Fibroblast of skin of scalp (primary cell): ENCODE data around the gene SPATA46.

Experiments used
- DNase-seq: peaks from one replicate; pipeline ENCODE4 v3.0.0-alpha.2; 2013

The SPATA46 gene

DNA sequence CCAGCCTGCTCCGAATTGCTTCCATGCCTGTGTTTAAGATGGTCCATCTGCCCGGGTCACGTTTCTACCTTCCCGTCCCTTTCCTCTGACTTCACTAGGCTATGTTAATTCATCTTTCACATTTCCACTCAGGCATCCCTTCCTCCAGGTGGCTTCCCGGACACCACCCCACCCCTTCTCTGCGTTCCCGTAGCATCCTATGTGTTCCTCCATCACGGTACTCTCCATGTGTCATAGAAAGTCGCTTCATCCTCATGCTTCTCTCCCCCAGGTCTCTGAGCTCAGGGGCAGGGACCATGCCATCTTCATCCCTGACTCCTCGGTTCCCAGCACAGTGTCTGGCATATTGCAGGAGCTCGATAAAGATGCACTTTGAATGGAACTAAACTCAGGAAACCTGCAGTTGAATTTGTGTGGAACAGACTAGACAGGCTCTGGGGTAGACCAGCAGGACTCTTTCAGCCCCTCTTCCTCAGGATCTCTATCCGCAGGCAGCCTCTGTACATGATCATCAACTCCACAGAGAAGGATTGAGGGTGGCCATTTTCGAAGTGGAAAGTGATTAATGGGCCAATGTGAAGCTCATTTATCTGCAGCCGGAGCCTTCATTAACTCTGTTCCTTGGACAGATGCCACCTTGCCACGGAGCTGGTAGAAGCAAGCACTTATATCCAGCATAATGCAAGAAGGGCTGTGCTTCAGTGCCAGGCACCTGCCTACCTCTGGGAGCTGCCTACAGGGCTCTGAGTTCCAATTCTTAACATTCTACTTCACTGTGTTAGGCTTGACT, 13.9 kb upstream of the SPATA46 start:
- no peak for DNase-seq

DNA sequence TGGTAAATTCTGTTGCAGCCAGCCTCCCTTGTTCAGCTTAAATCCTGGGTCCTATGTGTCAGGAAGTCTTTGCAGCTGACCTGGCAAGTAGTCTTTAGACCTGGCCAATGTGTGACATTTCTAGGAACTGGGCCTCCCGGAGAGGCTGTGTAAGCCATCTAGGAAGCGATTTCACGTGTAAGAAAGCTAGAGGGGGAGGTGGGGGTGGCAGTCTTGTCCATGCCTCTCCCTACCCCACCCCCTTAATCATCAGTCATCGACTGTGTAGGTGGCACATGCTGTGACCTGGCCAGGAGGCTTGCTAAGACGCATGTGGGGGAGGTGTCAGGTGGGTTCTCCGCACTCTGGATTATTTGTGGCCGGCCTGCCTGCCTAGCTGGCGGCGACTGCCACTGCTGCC, 13.3 kb upstream of the SPATA46 start:
- no peak for DNase-seq

DNA sequence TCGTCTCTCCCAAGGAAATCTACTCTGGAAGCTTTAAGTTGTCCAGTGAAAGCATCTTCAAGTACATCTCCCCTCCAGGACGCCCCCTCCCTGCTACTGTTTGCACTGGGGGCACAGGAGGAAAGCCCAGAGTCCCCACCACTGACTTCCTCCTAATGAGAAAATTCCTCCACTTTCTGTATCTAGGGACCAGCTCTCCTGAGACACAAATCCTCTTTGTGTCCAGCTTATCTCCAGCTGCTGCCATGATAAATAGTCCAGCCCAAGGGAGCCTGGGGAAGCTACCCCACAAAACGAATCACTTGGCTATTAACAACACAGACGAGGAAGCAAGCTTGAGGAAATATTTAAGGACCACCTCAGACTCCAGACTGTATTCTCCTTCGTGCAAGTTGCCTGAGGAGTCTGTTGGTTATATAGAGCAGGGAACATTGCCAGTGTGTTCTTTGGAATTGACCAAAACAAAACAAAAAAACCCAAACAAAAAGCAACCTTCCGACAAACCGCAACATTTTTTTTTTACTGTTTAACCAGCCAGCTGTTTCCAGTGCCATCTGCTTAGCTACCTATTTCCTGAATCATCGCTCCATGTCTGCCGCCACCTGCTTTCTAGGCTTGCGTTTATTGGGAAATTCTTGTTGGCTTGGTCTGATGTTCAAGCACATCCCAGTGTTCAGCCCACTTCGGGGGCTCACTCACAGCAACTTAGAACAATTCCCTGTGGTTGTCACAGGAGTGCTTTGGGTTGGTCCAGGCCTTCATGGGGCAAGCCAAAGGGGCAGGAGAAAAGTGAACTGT, 12.6 kb upstream of the SPATA46 start:
- DNase-seq = peak; percentile 9

GRCh38 chr1:162388615-162389014, 12.0 kb upstream of the SPATA46 start:
- no peak for DNase-seq

DNA sequence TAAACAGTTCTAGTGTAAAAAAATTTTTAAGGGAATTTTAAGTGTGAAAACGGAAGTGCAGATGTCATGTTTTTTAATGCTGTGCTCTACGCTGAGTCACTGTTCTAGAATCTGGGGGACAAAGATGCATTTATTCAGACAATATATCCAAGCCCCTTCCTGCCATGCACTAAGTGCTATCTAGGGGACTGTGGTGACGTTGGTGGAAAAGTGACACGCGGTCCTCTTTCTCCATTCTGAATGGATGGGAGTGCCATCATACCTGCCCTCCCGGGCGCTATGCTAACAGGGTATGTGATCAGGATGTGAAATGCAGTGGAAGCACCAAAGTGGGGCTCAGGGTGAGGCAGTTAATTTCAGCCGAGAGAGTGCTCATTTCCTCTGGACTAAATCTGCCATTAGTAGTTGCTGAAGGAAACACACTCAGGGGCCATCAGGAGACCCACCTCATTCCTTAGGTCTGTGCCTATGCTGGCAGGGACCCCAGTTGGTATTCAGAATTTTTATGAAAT, 11.5 kb upstream of the SPATA46 start:
- no peak for DNase-seq

GRCh38 chr1:162387226-162388082, 10.8 kb upstream of the SPATA46 start:
- DNase-seq = no peak

GRCh38 chr1:162386292-162387225, 9.9 kb upstream of the SPATA46 start:
- no peak for DNase-seq

DNA sequence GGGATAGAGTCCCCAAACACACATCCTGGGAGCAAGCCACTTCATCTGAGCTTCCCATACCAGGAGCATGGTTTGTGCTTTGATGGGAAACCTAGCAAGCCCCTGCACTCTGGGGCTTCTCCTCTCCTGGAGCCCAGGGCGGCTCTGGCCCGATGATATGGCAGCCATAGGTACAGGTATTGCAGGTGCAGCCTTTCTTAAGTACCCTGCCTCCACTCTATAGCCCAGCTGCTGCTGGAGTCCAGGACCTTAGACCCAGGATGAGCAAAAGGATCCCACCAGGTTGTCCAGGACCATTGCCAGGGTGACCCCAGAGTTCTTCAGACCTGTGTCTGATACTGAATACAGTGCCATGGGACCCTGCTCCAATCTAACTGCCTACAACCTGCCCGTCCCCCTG, 9.0 kb upstream of the SPATA46 start:
- no peak for DNase-seq

- no peak for DNase-seq
Measured at GRCh38 chr1:162385280-162385623, 8.6 kb upstream of the SPATA46 start.

- DNase-seq = no peak
Measured at GRCh38 chr1:162384601-162385279, 8.1 kb upstream of the SPATA46 start.

GRCh38 chr1:162384116-162384515, 7.5 kb upstream of the SPATA46 start:
- no peak for DNase-seq

DNA sequence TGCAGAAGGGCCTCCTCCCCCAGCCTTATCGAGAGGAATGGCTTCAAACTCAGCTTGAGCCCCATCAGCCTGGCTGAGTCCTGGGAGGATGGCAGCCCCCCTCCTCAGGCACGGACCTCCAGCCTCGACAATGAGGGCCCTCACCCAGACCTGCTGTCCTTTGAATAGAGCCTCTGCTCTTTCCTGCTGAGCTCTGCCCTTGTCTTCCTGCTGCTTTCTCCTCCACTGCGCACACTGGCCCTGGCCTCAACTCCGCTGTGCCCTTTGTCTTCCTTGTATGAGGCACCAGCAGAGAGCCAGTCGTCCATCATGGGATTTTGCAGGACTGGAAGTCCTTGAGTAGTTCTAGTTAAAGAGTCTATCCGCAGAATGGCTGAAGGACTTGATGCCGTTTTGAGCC, 6.9 kb upstream of the SPATA46 start:
- no peak for DNase-seq

GRCh38 chr1:162383091-162383490, 6.4 kb upstream of the SPATA46 start:
- DNase-seq = no peak

DNA sequence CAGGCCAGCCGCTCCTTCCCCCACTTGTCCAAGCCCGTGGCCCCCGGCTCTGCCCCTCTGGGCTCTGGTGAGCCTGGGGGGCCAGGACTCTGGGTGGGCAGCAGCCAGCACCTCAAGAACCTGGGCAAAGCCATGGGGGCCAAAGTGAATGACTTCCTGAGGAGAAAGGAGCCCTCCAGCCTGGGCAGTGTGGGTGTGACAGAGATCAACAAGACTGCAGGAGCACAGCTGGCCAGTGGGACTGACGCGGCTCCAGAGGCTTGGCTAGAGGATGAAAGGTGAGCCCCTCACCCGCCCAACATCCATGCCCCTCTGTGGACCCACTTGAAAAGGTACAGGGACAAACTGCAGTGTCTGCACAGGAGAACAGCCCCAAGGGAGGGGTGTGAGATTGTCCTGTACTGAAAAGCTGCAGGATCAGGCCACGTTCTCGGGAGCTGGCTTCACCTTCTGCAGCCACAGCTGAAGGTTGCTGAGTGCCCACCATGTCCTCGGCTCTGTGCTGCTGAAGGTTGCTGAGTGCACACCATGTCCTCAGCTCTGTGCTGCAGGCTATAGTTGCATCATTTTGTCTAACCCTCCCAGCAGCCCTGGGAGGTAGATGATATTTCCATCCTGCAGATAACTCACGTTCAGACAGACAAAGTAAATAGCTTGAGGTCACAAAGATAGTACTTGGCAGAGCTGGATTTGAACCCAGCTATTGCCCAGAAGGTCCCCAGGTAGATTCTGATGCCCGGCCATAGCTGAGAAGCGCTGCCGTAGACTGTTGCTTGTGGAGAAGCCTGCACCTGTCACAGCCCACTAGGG, 5.5 kb upstream of the SPATA46 start:
- DNase-seq = no peak

GRCh38 chr1:162381383-162381782, 4.7 kb upstream of the SPATA46 start, which contains the start of gene C1orf226:
C1orf226 (plus strand) TSS chr1:162381728; CDS start chr1:162381902, 174 bp downstream.
- no peak for DNase-seq

DNA sequence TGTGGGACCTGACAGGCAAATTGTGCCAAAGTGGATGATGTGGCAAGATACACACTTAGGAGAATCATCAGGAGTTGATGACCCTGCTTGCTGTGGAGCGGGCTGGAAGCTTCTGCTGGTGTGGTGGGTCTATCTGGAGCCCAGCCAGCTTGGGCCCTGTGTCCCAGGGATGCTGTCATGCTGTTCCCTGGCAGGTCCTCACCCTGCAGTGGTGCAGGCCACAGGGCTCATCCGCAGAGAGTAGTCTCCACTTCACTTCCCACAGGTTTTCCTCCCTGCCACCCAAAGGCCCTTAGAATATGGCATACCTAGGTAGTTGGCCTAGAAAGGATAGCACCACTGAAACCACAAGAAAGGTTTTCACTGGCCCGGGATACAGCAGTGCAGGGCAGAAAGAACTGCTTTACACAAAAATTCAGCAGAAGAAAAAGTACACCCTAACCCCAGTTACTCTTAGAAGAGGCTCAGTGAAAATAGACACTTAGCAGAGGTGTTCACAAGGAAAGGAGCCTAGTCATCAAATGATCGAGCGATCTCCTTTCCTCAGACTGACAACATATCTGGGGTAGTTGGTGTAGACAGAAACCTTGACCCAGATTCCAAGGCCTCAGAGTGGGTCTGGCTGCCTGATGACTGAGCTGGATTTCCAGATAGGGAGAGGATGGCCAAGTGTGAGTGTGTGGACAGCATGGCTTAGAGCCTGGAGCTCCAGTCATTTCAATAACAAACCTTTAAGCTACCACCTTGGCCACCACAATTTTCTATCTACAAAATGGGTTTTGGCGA, 3.6 kb upstream of the SPATA46 start:
- DNase-seq = no peak

GRCh38 chr1:162375463-162375862, 1.2 kb downstream of the SPATA46 start:
- no peak for DNase-seq

- DNase-seq = no peak
Measured at GRCh38 chr1:162374406-162374805, 2.2 kb downstream of the SPATA46 start.

DNA sequence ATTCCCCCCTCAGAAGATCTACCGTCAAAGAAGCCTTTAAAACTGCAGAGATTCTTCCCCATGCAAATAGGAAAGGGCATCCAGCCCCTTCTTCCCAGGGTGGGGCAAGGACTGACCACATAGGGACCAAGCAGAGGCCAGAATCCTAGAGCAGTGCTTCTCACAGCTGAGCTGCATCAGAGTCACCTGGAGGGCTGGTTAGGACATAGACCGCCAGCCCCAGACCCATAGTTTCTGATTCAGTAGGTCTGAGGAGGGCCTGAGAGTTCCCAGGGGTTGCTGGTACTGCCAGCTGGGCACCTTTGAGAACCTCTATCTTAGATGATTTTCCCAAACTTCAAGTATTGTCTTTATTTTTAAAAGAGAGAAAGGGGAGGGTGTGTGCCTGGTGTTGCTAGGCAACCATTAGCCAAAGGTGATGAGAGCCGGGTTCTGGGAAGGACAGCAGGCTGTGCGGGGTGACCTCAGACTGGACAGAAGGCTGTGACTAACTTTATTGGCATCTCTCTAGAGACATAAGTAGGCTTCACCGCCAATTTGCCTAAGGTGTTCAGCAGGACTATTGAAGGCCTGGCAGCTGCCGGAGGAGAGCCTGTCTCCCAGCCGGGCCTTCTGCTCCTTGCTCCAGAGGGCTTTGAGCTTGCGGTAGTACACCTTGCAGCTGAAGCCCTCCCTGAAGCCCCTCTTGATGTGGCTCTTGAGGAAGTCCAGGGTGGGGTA, 3.0 kb downstream of the SPATA46 start:
- DNase-seq = no peak
